ENCODE data around the gene NBPF20.
"Not testable (repeated sequence)": the region's sequence is repeated elsewhere in the genome, so short reads cannot be mapped to it uniquely, and the experiment has no call there.

NBPF20 gene

DNA sequence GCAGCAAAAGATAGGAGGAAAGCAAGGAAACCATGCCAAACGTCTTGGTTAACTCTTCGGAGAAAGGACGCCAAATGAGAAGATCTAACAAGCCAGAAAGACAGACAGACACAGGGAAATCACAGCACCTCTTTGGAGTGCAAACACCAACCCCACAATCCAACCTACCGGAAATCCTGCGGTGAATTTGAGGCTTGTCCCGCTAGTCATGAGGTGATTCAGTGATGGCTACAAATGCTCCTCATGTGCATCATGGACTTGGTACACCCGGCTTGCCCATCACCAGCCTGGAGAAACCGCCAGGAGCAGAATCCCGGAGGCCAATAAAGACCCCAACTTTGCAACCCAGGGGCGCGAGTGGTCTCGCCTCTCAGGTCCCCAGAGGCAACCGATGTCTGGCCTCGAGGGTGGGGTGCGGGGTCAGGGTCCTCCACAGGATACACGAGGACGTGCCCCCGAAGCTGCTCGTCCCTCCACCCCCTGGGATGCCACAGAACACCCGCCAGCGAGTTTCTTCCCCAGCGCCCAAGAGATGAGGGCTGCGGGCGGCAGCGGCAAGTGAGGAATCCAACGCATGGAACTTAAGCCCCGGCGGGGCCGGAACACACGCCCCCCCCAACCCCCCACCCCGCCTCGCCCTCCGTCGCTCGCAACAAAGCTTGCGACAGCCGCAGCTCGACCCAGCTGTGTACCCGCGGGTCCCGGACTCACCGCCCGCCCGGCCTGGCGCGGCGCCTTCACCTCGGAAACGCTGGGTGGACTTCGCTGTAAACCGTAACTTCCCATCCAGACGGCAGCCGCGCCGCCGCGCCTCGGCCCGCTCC lies 579 bp downstream of the NBPF20 start:
- not testable (repeated sequence) for DNase-seq (ENCODE audit: low read depth)

DNA sequence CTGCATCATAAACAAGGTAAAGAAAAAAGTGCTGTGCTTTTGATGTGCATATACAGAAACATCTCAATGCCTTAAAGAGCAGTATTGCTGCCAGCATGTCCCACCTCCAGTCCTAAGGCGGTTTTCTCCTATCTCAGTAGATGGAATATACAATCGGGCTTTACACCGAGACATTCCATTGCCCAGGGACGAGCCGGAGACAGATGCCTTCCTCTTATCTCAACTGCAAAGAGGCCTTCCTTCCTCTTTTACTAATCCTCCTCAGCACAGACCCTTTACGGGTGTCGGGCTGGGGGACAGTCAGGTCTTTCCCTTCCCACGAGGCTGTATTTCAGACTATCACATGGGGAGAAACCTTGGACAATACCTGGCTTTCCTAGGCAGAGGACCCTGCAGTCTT lies 10.3 kb downstream of the NBPF20 start:
- DNase-seq (ENCODE audit: low read depth): not testable (repeated sequence)

GRCh38 chr1:145407266-145407665 lies 18.1 kb downstream of the NBPF20 start:
- not testable (repeated sequence) for DNase-seq (ENCODE audit: low read depth)

GRCh38 chr1:145404949-145405348 lies 20.5 kb downstream of the NBPF20 start:
- DNase-seq (ENCODE audit: low read depth): not testable (repeated sequence)

- DNase-seq (ENCODE audit: low read depth): not testable (repeated sequence)
Observed at GRCh38 chr1:145400701-145401100, 24.7 kb downstream of the NBPF20 start.

Measured in CMK (cell line).